Kidney tubule cell (primary cell): ENCODE data around the gene F13B.
"Not testable (repeated sequence)": the region's sequence is repeated elsewhere in the genome, so short reads cannot be mapped to it uniquely, and the experiment has no call there.

Experiments
- DNase-seq: peaks from one replicate; pipeline ENCODE4 v3.0.0-alpha.2; 2018; ENCODE audit warnings: low spot score

The F13B gene, protein sequence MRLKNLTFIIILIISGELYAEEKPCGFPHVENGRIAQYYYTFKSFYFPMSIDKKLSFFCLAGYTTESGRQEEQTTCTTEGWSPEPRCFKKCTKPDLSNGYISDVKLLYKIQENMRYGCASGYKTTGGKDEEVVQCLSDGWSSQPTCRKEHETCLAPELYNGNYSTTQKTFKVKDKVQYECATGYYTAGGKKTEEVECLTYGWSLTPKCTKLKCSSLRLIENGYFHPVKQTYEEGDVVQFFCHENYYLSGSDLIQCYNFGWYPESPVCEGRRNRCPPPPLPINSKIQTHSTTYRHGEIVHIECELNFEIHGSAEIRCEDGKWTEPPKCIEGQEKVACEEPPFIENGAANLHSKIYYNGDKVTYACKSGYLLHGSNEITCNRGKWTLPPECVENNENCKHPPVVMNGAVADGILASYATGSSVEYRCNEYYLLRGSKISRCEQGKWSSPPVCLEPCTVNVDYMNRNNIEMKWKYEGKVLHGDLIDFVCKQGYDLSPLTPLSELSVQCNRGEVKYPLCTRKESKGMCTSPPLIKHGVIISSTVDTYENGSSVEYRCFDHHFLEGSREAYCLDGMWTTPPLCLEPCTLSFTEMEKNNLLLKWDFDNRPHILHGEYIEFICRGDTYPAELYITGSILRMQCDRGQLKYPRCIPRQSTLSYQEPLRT

DNA sequence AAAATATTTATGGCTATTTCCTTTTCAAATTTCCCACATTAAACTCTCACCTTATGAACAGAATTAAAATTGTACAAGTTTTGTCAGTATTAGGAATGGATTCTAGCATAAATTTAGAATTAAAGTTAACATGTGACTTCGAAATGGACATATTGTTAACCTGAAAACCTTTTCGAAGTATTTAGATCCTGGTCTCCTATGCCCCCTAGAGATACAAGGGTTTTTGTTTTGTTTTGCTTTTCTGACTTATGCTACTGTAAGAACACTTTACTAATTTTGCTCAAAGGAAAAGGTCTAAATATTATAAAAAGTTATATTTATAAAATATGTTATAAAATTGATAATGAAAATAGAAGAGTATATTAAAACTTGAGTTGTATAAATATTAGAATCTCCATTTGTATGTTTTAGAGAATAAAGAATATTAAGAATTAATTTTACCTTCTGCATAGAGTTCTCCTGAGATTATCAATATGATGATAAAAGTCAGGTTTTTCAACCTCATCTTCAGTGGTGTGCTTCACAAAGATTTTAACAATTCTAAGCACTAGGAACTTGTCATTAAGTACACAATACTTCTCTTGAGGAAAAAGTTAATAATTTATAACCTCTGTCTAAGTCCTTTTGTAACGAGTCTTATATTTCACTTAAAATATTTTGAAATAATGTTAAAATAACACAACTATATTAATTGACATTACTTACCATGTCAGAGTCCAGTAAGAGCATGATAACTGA lies at the start of gene F13B:
TSS of gene F13B (minus strand) at position 542 of the 738 bp plus-strand sequence. CDS start at position 505, 37 bp downstream.
- no peak for DNase-seq

GRCh38 chr1:197116156-197116555 lies 49.1 kb upstream of the F13B start:
- DNase-seq = no peak

GRCh38 chr1:197106869-197107268 lies 39.8 kb upstream of the F13B start:
- no peak for DNase-seq

- no peak for DNase-seq
Observed at GRCh38 chr1:197103300-197103699, 36.2 kb upstream of the F13B start.

GRCh38 chr1:197101978-197102377 lies 34.9 kb upstream of the F13B start:
- no peak for DNase-seq

DNA sequence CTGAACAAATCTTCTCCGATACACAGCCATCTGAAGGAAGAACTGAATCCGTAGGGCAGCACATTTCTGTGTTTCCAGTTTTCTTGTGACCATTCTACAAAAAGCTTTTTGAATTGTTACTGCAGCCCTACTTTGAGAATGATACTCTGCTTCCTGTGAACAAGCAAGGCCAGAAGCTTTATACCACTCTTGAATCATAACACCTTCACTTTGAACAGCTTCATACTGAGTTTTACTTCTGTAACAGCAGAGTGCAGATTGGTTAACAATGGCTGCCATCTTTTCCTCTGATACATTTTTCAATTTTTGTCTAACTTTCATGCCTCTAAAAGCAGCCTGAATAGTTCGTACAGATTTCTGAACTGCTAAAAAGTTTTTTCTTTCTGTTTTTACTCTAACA lies 33.6 kb upstream of the F13B start:
- DNase-seq = no peak

DNA sequence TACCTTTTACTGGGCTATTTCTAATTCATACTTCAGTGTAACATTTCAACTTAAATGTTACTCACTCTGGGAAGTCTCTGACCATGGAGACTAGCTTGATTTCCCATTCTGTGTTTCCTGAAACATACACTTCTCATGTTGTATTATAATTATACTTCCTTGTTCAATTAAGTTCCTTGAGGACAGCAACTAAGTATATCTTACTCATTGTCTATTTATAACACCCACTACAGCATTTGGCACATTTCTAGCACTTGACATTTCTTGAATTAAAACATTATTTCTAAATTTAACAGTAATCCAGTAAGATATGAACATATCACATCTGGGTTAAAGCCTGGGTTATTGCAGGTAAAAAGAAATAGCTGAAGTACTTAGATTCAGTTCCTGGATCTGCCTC lies 32.4 kb upstream of the F13B start:
- DNase-seq = peak; percentile 2

DNA sequence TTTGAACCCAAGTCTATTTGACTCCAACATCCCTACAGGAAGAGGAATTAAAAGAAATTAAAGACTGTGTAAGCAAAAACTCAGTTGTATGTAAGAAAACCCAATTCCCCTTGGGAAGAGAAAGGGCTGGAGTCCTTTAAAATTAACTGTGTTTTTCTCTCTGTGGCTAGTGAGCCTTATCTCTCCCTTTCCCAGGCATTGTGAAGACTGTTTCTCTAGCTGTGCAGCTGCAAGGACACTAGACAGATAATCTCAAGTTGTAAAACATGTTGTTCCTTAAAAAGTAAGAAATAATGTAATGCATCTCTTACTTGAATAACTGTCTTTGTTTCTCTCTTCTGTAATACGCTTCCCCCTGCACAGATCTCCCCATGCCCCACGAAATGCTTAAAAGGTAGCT lies 29.9 kb upstream of the F13B start:
- not testable (repeated sequence) for DNase-seq

DNA sequence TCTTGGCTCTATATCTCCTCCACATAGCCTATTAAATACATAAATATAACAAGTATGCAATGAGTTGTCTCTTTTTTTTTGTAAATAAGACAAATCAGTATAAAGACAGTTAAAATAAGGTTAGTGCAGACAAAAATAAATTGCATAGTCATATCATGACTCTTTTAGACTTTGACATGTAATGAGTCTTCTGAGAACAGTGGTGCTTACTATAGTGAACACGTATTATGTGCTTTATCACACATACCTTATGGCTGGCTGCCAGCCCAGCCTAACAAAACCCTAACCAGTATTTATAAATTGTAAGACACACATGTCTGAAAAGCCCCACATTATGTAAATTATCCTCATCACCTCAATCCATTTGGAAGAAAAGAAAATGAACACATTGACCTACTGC lies 29.1 kb upstream of the F13B start:
- no peak for DNase-seq

DNA sequence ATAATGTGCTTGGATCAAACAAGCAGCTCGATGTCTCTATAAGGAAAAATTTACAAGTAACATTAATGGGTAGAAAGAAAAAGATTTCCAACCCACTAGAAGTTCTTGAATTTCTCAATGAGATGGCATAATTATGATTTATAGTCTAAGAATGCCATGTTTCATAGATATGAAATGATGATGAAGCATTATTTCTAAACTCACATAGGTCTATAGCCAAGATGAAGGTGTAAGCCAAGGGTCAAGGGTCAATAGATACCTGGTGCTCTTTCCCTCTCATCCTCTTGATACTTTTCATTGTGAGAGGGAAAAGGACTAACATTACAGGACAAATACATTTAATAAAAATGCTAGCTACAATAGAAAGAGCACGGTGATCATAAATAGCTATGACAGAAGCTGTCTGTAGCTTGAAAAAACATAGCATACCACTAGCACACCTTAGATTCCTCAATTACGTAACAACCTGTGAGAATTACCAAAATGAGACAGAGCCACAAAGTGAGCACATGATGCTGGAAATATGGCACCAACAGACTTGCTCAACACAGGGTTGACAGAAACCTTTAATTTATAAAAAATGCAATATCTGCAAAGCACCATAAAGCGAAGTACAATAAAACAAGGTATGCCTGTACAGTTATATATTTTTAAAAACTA lies 26.3 kb upstream of the F13B start:
- DNase-seq = no peak

GRCh38 chr1:197092491-197093023 lies 25.5 kb upstream of the F13B start:
- DNase-seq = no peak

- DNase-seq = no peak
Observed at GRCh38 chr1:197083474-197083873, 16.4 kb upstream of the F13B start.

DNA sequence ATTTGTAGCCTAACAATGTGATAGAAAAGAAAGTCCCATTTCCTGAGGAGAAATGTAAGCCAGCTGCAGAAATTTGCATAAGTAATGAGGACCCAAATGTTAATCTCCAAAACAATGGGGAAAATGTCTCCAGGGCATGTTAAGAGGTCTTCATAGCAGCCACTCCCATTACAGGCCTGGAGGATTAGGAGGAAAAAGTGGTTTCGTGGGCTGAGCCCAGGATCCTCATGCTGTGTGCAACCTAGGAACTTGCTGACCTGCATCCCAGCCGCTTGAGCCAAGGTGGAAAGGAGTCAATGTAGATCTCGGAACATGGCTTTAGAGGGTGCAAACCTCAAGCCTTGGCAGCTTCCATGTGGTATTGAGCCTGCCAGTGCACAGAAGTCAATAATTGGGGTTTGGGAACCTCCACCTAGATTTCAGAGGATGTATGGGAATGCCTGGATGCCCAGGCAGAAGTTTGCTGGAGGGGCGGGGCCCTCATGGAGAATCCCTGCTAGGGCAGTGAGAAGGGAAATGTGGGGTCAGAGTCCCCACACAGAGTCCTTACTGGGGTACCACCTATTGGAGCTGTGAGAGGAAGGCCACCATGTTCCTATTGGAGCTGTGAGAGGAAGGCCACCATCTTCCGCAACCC lies 14.2 kb upstream of the F13B start:
- no peak for DNase-seq

- DNase-seq = no peak
Observed at GRCh38 chr1:197080323-197080722, 13.3 kb upstream of the F13B start.

GRCh38 chr1:197076585-197076984 lies 9.5 kb upstream of the F13B start:
- DNase-seq = no peak

DNA sequence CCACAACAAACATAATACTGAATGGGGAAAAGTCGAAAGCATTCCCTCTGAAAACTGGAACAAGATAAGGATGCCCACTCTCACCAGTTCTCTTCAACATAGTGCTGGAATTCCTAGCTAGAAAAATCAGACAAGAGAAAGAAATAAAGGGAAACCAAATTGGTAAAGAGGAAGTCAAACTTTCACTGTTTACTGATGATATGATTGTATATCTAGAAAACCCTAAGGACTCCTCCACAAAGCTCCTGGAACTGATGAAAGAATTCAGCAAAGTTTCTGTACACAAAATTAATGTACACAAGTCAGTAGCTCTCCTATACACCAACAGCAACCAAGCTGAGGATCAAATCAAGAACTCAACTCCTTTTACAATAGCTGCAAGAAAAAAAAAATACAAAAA lies 6.9 kb upstream of the F13B start:
- no peak for DNase-seq

DNA sequence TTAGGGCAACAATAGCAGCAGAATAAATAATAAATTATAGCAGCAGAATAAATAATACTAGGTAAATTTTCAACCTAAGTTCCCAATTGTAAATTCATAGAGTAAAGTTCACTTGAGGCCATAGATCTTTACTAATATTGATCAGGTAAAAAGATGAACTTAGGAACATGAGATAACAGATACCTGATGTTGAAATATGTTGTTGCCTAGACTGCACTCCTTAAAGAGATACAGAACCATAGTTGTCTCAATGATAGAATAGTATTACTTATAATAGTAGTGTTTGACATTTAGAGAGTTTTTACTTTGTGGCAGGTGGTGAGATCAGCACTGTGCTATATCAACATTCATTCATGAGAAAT lies 378 bp upstream of the F13B start:
- DNase-seq = no peak

DNA sequence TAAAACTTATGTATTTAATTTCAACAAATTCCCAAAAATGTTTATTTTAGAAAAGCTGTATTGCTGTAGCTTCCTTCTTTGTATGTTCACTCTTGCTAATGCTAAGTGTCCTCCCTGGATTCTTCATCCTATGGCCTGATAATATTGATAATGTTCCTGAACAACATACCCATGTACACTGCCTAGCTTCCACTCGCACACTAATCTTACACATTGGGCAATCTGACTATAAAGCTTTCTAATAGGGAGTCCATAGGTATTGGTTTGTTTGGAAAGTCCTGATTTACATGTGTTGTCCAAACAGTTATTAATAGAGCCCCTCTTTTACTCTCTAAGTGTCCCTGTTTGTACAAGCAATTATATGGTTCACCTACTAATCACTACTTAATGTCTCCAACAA lies 783 bp downstream of the F13B start:
- DNase-seq = no peak

- no peak for DNase-seq
Observed at GRCh38 chr1:197065559-197065958, 1.5 kb downstream of the F13B start.

DNA sequence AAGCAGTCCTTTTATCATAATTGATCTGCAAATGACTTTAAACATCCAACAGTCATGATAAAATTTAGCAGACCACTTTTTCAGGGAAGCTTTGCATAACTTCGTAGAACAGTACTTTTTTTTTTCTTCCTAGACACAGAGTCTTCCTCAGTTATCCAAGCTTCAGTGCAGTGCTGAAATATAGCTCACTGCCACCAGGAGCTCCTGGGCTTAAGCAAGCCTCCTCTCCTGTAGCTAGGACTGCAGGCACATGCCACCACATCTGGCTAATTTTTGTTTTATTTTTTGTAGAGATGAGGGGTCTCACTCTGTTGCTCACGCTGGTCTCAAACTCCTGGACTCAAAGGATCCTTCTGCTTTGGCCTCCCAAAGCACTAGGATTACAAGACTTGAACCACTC lies 3.8 kb downstream of the F13B start:
- DNase-seq = no peak

DNA sequence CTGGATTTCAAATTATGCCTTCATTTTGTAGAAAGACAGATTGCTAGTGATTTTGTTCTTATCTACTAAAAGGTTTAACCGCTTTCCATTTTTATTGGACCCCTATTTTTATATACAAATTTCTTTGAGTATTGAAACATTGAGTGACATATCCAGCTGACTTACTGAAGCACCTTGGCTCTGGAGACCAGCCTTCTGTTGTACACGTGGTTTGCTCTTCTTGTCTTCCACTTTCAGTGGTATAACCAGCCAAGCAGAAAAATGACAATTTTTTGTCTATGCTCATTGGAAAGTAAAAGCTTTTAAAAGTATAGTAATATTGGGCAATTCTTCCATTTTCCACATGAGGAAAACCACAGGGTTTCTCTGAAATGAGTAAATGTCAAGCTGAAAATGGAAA lies 4.4 kb downstream of the F13B start:
- DNase-seq = no peak

GRCh38 chr1:197049100-197049499 lies 18.0 kb downstream of the F13B start:
- DNase-seq = no peak
